Sigmoid colon (tissue), 4 donors: ENCODE results near the gene SPEM1.

ENCODE experiments used
- CTCF ChIP-seq, 4 experiments: fragments of 450-650 bp in 3 of 4; fragments of 200-600 bp in 1 of 4; IDR thresholded peaks; one replicate each; pipeline ENCODE4 v1.5.1; 2016 to 2019; ENCODE audit warnings: antibody characterized with exemption in 4 of 4, mild to moderate bottlenecking in 3 of 4, moderate library complexity in 2 of 4
- EP300 ChIP-seq, 4 donors: sonication (generic); formaldehyde crosslinking; IDR thresholded peaks; one replicate each; pipeline ENCODE4 v1.6.1; 2017; ENCODE audit warnings: antibody characterized with exemption in 4 of 4
- POLR2A ChIP-seq, 2 donors: fragments of 450-650 bp; IDR thresholded peaks; one replicate each; pipeline ENCODE4 v1.6.1; 2016; ENCODE audit warnings: antibody characterized with exemption in 2 of 2, mild to moderate bottlenecking in 2 of 2, moderate library complexity in 2 of 2
- POLR2AphosphoS5 ChIP-seq, 4 donors: sonication (generic); formaldehyde crosslinking; IDR thresholded peaks; one replicate each; pipeline ENCODE4 v1.6.1; 2017; ENCODE audit warnings: antibody characterized with exemption in 4 of 4

- TF ChIP-seq CTCF (IDR thresholded peaks at IDR 0.05) (no peak), POLR2A (IDR thresholded peaks at IDR 0.05) (no peak), POLR2AphosphoS5 (IDR thresholded peaks at IDR 0.05) (no peak), EP300 (IDR thresholded peaks at IDR 0.05) (no peak)
Measured at GRCh38 chr17:7441266-7441665, 21.1 kb downstream of the SPEM1 start.
